HG03378 (cell line): ENCODE measurements around the gene LMF1.
"Not testable (repeated sequence)": the region's sequence is repeated elsewhere in the genome, so short reads cannot be mapped to it uniquely, and the experiment has no call there.

Source experiments
- ATAC-seq: cut with Tn5 transposase; IDR thresholded peaks from one replicate; pipeline ENCODE4 v1.9.1; 2021; ENCODE audit warnings: mild to moderate bottlenecking, moderate library complexity; ENCODE audit not compliant: unreplicated experiment

The LMF1 gene

DNA sequence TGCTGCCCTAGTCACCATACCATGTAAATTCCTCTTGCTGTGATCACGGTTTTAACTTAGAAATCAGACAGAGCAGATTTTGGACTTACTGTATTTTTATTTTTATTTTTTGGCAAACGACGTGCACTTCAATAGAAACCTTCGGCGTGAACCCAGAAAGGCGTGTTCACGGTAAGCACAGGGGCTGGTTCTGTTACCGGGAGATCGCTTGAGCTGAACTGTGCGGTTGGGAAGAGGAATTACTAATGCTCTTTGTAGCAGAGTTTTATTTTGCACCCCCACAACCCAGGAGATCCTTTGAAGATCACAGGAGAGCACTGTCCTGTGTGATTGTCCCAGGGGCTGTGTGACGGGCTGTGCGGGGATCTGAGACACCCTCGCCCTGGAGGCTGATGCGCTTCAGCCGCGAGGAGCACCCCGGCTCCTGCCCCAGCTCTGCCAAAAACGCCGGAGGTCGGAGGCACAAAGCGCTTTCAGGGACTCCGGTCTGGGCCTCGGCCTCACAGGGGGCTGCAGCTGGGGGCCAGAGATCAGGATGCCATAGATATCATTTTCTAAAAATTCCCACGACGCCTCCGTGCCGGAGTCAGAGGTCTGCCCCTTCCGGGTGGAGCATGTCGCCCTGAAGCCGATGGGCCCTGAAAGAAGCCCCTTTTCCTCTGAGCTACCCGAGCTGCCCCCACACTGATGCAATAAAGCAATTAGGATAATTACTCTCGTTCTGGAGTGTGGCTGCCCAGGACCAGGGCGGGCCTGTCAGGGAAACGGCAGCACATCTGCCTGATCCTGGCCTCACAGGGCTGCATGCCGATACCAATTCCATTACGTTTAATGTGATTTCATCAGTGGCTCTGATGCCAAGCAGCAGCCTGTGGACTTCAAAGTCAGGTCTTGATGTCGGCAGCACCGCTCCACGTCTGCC, 71.8 kb downstream of the LMF1 start:
- ATAC-seq: no peak

GRCh38 chr16:898216-898615, 72.6 kb downstream of the LMF1 start:
- no peak for ATAC-seq

- ATAC-seq: no peak
Observed at GRCh38 chr16:897701-898100, 73.1 kb downstream of the LMF1 start.

GRCh38 chr16:897200-897543, 73.6 kb downstream of the LMF1 start:
- ATAC-seq: no peak

- no peak for ATAC-seq
Observed at GRCh38 chr16:896261-897199, 74.3 kb downstream of the LMF1 start.

DNA sequence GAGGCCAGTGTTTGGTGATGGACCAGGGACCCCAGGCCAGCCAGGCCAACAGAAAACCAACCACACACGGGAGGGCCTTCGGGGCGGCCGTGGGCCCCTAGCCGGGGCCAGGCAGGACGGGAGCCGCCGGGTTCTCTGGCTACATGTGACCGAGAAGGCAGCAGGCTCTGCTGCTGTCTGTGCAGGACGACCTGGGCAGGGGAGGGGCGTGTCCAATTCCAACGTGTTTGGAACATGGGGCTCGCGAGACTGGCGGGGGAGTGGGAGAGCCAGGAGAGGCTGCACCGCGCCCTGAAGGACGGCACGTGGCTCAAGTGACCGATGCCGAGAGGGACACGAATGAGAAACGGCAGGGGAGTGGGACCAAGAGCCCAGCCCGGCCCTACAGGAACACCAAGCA, 75.4 kb downstream of the LMF1 start:
- ATAC-seq: no peak

DNA sequence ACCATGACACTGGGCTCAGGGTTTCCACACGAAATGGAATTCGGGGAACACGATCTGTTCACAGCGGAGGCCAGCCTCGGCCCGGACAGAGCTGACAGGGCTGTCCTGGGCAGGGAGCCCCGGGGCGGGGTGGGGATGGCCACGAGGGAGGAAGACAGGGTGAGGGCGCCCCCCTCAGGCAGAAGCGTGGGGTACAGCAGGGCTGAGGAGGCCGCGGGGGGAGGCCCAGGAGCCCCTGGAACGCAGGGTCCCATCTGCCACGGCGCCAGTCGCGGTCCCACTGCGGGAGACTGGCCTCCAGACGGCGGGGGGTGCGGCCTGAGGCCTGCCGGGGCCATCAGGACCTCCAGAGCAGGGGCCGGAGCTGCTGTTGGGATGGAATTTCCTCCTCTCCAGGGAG, 75.9 kb downstream of the LMF1 start:
- ATAC-seq: no peak

DNA sequence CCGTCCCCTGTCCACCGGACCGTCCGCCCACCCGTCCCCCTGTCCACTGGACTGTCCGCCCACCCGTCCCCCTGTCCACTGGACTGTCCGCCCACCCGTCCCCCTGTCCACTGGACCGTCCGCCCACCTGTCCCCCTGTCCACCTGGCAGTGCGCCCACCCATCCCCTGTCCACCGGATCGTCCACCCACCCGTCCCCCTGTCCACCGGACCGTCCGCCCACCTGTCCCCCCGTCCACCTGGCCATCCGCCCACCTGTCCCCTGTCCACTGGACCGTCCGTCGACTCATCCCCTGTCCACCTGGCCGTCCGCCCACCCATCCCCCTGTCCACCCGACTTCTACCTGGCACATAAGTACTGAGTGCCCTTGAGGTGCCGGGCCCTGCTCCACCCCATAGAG, 76.6 kb downstream of the LMF1 start:
- ATAC-seq: no peak

- no peak for ATAC-seq
Observed at GRCh38 chr16:893360-893759, 77.4 kb downstream of the LMF1 start.

DNA sequence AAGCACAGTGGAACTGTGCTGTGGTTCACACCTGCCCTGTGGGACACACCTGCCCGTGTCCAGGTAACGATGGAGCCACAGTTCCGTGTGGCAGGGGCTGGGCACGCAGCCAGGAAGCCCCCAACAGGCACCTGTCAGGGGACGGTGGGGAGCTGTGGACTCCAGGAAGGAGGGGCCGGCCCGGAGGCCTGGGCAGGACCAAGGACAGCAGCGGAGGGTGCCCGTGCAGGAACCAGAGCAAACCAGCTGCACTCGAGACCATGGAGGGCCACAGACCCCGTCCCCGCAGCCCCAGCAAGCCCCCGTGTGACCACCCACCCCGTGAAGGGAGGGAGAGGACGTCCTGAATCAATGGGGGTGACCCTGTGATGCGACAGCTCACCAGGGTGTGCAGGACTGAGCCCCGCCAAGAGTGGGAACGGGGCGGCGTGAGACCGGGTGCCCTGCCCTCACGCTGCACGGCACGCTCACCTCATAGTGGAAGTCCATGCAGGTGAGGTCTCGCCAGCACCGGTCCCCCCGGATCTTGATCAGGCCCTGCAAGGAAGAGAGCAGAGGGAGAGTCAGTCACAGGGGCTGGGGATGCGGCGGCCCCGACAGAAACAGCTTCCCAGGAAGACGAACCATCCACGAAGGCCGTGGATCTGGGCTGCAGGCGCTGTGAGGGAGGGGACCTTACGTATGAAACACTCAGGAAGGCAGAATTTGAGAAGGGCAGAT, 78.1 kb downstream of the LMF1 start:
- ATAC-seq: no peak

- ATAC-seq: no peak
Observed at GRCh38 chr16:892006-892405, 78.8 kb downstream of the LMF1 start.

DNA sequence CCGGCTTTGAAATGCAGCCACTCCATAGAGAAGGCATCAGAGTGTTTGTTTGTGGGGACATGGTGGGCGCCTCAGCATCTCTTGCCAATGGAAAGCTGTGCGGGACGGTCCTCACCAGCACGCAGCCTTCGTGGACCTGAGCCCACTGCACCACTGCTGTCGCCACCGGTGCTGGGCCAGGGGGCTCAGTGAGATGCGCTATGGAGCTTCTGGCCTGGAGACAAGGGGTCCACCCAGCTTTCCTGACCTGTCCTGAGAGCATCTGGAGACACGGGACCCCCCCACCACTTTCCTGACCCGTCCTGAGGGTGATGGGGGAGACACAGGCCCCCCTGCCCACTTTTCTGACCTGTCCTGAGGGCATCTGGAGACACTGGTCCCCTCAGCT, 79.4 kb downstream of the LMF1 start:
- no peak for ATAC-seq

DNA sequence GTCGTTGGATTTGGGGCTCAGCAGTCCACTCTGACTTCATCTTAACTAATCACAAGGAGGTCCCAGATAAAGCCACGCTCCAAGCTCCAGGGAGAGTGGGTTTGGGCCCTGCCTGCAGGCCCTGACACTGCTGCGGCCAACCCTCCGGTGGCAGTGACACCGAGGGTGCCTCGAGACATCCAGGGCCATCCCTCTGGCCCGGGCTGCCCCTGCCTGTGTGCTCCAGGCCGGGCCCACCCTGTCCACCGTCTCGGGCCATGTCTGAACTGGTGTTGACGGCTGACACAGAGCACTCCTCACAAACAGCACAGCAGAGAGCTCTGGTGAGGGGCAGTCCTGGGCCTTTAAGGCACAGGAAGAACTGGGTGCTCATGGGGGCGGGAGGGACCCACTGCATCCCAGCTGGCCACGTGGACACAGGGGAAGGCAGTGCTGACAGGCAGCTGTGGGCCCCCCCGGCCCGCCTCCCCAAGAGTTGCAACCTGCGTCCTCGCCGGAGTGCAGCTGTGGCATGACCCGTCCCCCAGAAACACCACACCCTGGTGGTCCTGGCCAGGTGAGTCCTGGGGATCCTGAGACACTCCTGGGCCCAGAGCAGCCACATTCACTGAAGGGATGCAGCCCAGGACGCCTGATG, 80.0 kb downstream of the LMF1 start:
- ATAC-seq: no peak

DNA sequence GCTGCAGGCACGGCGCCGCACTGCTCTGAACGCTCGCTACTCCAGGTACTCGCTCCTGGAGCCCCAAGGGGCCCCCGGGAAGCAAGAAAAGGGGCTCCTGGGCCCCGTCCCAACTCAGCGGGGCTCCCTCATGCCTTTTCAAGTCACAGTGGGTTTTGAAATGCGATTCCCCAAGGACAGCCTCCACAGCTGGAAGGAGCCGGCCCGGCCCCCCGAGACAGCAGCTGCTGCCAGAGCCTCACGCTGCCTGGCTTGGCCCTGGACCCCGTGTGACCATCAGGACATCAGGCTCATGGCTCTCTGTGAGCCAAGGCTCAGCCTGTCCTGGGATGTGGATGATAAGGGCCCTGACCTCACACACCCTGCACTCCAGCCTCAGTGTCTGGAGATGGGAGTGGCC, 80.6 kb downstream of the LMF1 start:
- ATAC-seq: no peak

DNA sequence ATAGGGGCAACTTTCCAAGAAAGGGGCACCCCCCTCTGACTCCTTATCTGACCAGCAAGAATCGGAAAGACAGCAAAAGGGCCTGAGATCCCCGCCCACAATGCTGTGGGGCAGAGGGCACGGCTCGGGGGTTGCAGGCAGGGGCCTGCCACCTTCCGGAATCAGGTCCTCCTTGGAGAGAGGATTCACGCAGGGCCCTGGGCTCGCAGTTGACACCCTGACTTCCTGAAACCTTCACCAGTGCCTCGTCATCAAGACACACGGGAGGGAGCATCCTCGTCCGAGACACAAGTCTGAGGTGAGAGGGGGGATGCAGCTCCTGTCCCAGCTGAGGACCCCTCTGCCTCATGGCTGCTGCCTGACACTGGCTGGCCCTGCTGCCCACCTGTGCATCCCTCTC, 81.2 kb downstream of the LMF1 start:
- ATAC-seq: no peak

DNA sequence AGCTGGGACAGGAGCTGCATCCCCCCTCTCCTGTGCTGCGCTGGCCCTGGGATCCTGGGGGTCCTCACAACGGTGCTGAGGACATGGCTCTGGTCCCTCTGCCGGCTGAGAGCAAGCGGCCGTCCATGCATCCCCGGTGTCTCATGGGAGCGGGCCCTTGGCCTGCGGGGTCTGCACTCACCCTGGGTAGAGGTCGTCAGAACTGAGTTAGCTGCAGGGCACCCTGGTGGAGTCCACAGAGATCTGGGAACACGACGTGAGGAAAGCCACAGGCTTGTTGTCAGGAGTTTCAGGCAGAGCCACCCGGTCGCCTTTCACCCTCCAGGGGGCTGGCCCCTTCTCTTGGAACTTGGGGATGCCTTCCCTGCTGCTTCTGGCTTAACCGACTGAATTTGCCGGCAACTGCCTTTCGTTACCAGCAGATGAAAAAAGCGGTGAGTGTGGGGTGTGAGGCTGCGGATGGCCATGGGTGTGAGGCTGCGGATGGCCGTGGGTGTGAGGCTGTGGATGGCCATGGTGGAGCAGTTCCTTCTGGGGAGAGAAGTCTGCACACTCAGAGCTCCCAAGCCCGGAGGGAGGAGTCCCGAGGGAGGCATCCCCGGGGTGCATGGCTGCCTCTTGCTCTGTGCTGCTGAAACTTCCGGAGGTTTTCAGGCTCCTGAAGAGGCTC, 81.7 kb downstream of the LMF1 start:
- ATAC-seq: no peak

GRCh38 chr16:888456-888855, 82.3 kb downstream of the LMF1 start:
- not testable (repeated sequence) for ATAC-seq

DNA sequence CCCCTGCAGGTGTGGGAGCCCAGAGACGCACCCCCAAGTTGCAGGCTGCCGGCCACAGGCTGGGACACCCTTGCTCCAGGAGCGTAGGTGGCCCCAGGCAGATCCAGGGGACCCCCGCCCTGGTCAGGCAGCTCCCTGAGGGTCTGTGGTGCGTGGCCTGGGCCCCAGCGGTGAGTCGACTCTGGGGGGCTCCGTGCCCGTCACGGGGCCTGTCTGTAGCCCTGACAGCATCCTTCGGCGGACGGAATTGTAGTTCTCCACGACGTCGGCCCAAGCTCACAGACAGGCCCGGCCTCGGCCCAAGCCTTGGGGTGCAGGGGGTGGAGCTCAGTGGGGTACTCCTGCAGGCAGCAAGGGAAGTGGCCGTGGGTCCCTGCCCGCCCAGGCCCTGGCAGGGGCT, 82.9 kb downstream of the LMF1 start:
- ATAC-seq: no peak

- ATAC-seq: no peak
Observed at GRCh38 chr16:886802-887731, 83.7 kb downstream of the LMF1 start.
